Right atrium auricular region (tissue), 2 donors: ENCODE measurements around the gene TBC1D5. TPM values are rescaled to one million over a fixed set of nuclear protein-coding genes. Genes with fewer than 3 reads are reported as not detected.

ENCODE experiments used
- DNase-seq: peaks from one replicate; pipeline ENCODE4 v3.0.0-alpha.2; 2019; ENCODE audit warnings: low spot score
- H3K27ac ChIP-seq, 2 donors: fragments of 200-600 bp; sonication (generic); 1 replicate in 1 of 2; 2 replicates in 1 of 2; pipeline ENCODE4 v1.5.1; 2016 to 2019
- H3K27me3 ChIP-seq, 2 donors: fragments of 200-600 bp; sonication (generic); one replicate each; pipeline versions ENCODE4 v1.5.1 to v1.6.0; 2017 to 2019
- H3K36me3 ChIP-seq: fragments of 200-600 bp; sonication (generic); one replicate; pipeline ENCODE4 v1.5.1; 2016
- H3K4me1 ChIP-seq, 2 donors: fragments of 200-600 bp; sonication (generic); one replicate each; pipeline versions ENCODE4 v1.5.1 to v1.6.0; 2017 to 2019
- H3K4me3 ChIP-seq, 2 donors: fragments of 200-600 bp; sonication (generic); 1 replicate in 1 of 2; 2 replicates in 1 of 2; pipeline ENCODE4 v1.5.1; 2017 to 2019; ENCODE audit warnings: mild to moderate bottlenecking in 1 of 2, moderate library complexity in 1 of 2
- H3K9me3 ChIP-seq, 2 donors: fragments of 200-600 bp; sonication (generic); one replicate each; pipeline ENCODE4 v1.5.1; 2019
- total RNA-seq, 2 donors: library from RNA; depleted of rRNA; stranded (reverse); fragments of >200 nt; gene quantifications; one replicate each; pipeline ENCODE4 v1.1.0, GENCODE V29; 2016
- TF ChIP-seq, protein P1 (sequence below), 2 donors: fragments of 200-600 bp; sonication (generic); IDR thresholded peaks; one replicate each; pipeline ENCODE4 v1.5.1; 2019; ENCODE audit warnings: antibody characterized with exemption in 2 of 2

The TBC1D5 gene
- total RNA-seq, 2 donors from 2014 or later: 35.2 to 40.2 TPM

DNA sequence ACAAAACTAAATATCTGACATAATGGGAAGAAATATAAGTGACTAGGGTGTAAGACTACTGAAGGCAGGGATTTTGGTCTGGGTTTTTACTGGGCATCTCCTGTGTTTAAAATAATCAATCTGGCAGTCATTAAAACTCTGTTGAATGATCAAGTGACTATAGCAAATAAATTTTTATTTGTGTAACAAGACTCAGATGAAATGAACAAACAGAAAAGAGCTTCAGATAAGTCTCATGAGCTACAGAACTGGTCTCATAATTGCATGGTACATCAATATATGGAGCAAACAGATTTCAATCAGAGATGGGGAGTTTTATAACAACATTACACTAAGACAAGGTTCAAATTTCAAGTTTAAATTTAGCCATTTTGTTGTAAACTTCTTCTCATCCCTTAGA lies 485.2 kb downstream of the TBC1D5 start:
- Histone ChIP-seq H3K9me3 (no peaks in the 10 kb centered on the region), H3K4me1 (no peaks in the 10 kb centered on the region), H3K36me3 (no peaks in the 10 kb centered on the region), H3K4me3 (no peak overlapping the region), H3K27me3 (no peaks in the 10 kb centered on the region), H3K27ac (no peak overlapping the region)
- TF ChIP-seq, protein P1, sequence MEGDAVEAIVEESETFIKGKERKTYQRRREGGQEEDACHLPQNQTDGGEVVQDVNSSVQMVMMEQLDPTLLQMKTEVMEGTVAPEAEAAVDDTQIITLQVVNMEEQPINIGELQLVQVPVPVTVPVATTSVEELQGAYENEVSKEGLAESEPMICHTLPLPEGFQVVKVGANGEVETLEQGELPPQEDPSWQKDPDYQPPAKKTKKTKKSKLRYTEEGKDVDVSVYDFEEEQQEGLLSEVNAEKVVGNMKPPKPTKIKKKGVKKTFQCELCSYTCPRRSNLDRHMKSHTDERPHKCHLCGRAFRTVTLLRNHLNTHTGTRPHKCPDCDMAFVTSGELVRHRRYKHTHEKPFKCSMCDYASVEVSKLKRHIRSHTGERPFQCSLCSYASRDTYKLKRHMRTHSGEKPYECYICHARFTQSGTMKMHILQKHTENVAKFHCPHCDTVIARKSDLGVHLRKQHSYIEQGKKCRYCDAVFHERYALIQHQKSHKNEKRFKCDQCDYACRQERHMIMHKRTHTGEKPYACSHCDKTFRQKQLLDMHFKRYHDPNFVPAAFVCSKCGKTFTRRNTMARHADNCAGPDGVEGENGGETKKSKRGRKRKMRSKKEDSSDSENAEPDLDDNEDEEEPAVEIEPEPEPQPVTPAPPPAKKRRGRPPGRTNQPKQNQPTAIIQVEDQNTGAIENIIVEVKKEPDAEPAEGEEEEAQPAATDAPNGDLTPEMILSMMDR (IDR thresholded peaks at IDR 0.05): no peak
- no peak for DNase-seq

DNA sequence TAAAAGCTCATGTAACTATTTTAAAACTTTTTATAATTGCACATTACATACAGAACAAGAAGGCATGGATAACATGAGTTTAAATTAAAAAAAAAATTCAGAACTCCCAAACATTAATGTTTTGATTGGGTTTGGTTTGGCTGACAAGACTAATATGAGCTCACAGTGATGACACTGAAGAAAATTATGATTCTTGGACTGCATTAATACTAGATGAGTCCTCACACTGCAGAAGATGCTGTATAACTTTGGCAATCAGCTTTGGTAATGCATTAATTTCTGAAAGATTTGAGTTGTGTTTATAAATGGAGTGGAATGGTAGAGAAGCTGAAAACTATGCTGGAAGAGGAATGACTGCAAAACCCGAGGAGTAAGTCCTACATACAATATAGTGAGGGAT lies 498.8 kb downstream of the TBC1D5 start:
- Histone ChIP-seq H3K4me3 (no peak overlapping the region), H3K36me3 (no peaks in the 10 kb centered on the region), H3K9me3 (no peaks in the 10 kb centered on the region), H3K27ac (no peak overlapping the region), H3K4me1 (no peaks in the 10 kb centered on the region), H3K27me3 (no peaks in the 10 kb centered on the region)
- DNase-seq: no peak
- TF ChIP-seq, protein P1 (IDR thresholded peaks at IDR 0.05): no peak

DNA sequence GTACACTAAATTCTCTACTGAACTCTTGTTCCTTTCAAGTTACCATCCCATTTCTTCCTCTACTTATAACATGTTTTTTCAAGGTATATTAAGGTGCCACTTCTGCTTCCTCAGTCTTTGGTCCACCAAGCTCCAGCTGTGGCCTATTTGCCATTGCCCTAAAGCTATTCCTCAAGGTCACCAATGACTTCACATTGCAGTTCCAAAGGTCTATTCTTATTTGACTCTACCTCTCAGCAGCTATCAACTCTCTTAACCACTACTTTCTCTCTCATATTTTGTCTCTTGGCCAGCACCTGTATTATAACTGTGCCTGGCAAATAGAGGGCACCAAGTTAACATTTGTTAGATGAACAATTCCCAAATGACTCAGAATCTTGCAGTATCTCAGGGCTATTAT lies 503.0 kb downstream of the TBC1D5 start:
- Histone ChIP-seq H3K27ac (no peak overlapping the region), H3K4me1 (peaks cover 0 to 17% of the 10 kb centered on the region in 2 donors), H3K36me3 (no peaks in the 10 kb centered on the region), H3K27me3 (no peaks in the 10 kb centered on the region), H3K4me3 (no peak overlapping the region), H3K9me3 (no peaks in the 10 kb centered on the region)
- TF ChIP-seq, protein P1 (IDR thresholded peaks at IDR 0.05): no peak
- DNase-seq: no peak

DNA sequence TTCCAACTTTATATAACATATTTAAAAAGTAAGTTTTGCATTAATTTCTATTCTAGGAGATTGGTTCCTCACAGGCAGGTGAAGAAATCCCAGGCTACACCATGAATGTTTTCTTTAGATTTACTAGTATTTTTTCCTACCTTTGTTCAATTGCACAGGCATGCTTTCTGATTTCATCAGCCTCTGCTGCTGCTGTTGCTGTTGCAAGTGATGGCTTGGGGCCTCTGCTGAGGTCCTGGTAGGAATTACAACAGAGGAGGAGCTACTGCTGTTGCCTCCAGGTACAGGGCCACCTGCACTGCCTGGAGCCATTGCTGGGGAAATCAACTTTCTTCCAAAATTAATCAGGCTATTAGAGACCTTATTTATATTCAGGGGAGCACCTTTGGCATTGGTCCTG lies 504.4 kb downstream of the TBC1D5 start:
- H3K9me3 ChIP-seq: no peaks in the 10 kb centered on the region
- H3K4me3 ChIP-seq: no peak overlapping the region
- peaks cover 0 to 20% of the 10 kb centered on the region in 2 donors for H3K4me1 ChIP-seq
- H3K27ac ChIP-seq: no peak overlapping the region
- no peaks in the 10 kb centered on the region for H3K36me3 ChIP-seq
- H3K27me3 ChIP-seq: no peaks in the 10 kb centered on the region
- TF ChIP-seq, protein P1 (IDR thresholded peaks at IDR 0.05): no peak
- no peak for DNase-seq

DNA sequence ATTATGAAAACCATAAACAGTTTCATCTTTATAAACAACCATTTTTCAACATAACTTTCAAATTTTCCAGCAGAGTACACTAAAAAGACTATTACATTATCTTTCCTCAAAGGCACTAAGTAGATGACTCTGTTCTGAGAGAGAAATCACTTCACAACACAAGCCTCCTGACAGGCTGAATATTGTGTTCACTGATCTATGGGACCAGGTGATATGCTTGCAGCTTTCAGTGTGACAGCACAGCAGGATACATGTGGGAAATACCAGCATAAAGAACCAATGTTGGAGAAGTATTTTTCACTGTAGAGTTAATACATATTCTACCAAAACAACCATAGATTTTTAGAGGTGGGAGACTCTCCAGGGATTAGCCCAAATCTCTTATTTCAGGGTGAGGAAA lies 507.1 kb downstream of the TBC1D5 start:
- Histone ChIP-seq H3K27ac (peak overlapping the region; percentile 5 to 49), H3K4me3 (no peak overlapping the region), H3K4me1 (peaks cover 0 to 20% of the 10 kb centered on the region in 2 donors), H3K9me3 (no peaks in the 10 kb centered on the region), H3K27me3 (no peaks in the 10 kb centered on the region), H3K36me3 (no peaks in the 10 kb centered on the region)
- no peak for DNase-seq
- TF ChIP-seq, protein P1 (IDR thresholded peaks at IDR 0.05): no peak

DNA sequence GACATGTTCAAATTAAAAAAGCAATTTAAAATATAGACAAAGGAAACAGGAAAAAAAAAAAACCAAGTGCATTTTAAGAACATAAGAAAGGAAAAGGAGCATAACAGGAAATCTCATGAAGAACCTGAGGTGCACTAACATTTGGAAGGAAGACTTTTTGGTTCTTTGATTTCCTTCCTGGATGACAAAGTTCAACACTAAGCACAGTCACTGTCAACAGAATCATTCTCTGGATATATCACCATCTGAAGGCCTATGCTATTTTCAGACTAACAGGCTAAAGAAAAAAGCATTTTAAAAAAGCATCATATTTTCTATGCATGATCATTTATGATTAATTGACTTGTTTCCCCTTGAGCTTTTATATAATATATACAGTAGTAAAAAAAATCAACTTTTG lies 508.0 kb downstream of the TBC1D5 start:
- Histone ChIP-seq H3K4me3 (no peak overlapping the region), H3K36me3 (no peaks in the 10 kb centered on the region), H3K4me1 (peaks cover 0 to 20% of the 10 kb centered on the region in 2 donors), H3K9me3 (no peaks in the 10 kb centered on the region), H3K27me3 (no peaks in the 10 kb centered on the region), H3K27ac (no peak overlapping the region)
- TF ChIP-seq, protein P1 (IDR thresholded peaks at IDR 0.05): no peak
- DNase-seq: no peak
